Endodermal cell (in vitro differentiated cells): ENCODE measurements around the gene NNT. TPM values are rescaled to one million over a fixed set of nuclear protein-coding genes. Genes with fewer than 3 reads are reported as not detected.
"Not testable (repeated sequence)": the region's sequence is repeated elsewhere in the genome, so short reads cannot be mapped to it uniquely, and the experiment has no call there.

Experiments
- DNase-seq: peaks from one replicate; pipeline ENCODE4 v3.0.0-alpha.2; 2017
- H3K27ac ChIP-seq: 2 replicates; pipeline ENCODE4 v1.5.1; 2013; ENCODE audit warnings: mild to moderate bottlenecking, low read depth, low read length, moderate library complexity
- H3K27me3 ChIP-seq: 2 replicates; pipeline ENCODE4 v1.6.1; 2013; ENCODE audit warnings: mild to moderate bottlenecking, low read length, moderate library complexity; ENCODE audit not compliant: insufficient read depth, control insufficient read depth, poor library complexity, severe bottlenecking
- H3K36me3 ChIP-seq: 2 replicates; pipeline ENCODE4 v1.7.0; 2013; ENCODE audit warnings: mild to moderate bottlenecking, low read length, moderate library complexity; ENCODE audit not compliant: control insufficient read depth, insufficient read depth
- H3K4me1 ChIP-seq: one replicate; pipeline ENCODE4 v1.7.0; 2013; ENCODE audit warnings: low read length; ENCODE audit not compliant: control insufficient read depth, insufficient read depth
- H3K4me3 ChIP-seq: 2 replicates; pipeline ENCODE4 v1.5.1; 2013; ENCODE audit warnings: mild to moderate bottlenecking, low read length, moderate library complexity
- H3K9ac ChIP-seq: 2 replicates; pipeline ENCODE4 v1.6.1; 2013; ENCODE audit warnings: mild to moderate bottlenecking, low read length, moderate library complexity; ENCODE audit not compliant: poor library complexity, severe bottlenecking; ENCODE audit errors: extremely low read depth
- H3K9me3 ChIP-seq: 2 replicates; pipeline ENCODE4 v1.6.1; 2013; ENCODE audit warnings: mild to moderate bottlenecking, low read length, moderate library complexity; ENCODE audit not compliant: control insufficient read depth
- H3K27ac Mint-ChIP-seq: 2 replicates; pipeline ENCODE4 v1.8.0; 2020; ENCODE audit warnings: mixed read lengths
- H3K27me3 Mint-ChIP-seq: 2 replicates; pipeline ENCODE4 v1.8.0; 2021; ENCODE audit warnings: mild to moderate bottlenecking, mixed read lengths; ENCODE audit not compliant: insufficient read depth
- H3K36me3 Mint-ChIP-seq: 2 replicates; pipeline ENCODE4 v1.8.0; 2020; ENCODE audit warnings: low read depth, mixed read lengths
- H3K4me1 Mint-ChIP-seq: 2 replicates; pipeline ENCODE4 v1.8.0; 2020; ENCODE audit warnings: mixed read lengths
- H3K4me3 Mint-ChIP-seq: 2 replicates; pipeline ENCODE4 v1.8.0; 2020; ENCODE audit warnings: mild to moderate bottlenecking, moderate library complexity, mixed read lengths
- H3K9me3 Mint-ChIP-seq: 2 replicates; pipeline ENCODE4 v1.8.0; 2020; ENCODE audit warnings: mild to moderate bottlenecking, mixed read lengths
- CTCF ChIP-seq: fragments of 200-600 bp; sonication (generic); conservative IDR thresholded peaks from 2 replicates; pipeline ENCODE4 v1.5.0; 2021; ENCODE audit warnings: antibody characterized with exemption, mild to moderate bottlenecking
- WGBS, 2 experiments: methylation state at CpG; one replicate each; pipeline versions ENCODE4 v1.1.5 to v1.1.7; 2013; ENCODE audit warnings: missing lambda C conversion rate in 2 of 2, mixed read lengths in 1 of 2; ENCODE audit not compliant: insufficient coverage in 1 of 2, insufficient read length in 1 of 2; 5-methylcytosine and 5-hydroxymethylcytosine counted together
- total RNA-seq, 2 donors: library from RNA; stranded (reverse); fragmentation: NEBNext Ultra II Directional in 1 of 2; extraction: Animal tissue kit (Norgen Biotek cat#: 25700) in 1 of 2; gene quantifications; 2 replicates in 1 of 2; 3 replicates in 1 of 2; pipeline ENCODE4 v1.2.1, GENCODE V29; 2021

NNT gene
- total RNA-seq, 2 donors from 2014 or later: 27.5 to 27.9 TPM

- H3K9ac ChIP-seq: no peak overlapping the region
- H3K4me1 ChIP-seq: no peaks in the 10 kb centered on the region
- Mint-ChIP-seq H3K4me1 (peaks cover 9% of the 10 kb centered on the region), H3K27ac (no peak overlapping the region), H3K27me3 (no peaks in the 10 kb centered on the region), H3K36me3 (peaks cover 13% of the 10 kb centered on the region), H3K4me3 (no peak overlapping the region), H3K9me3 (no peaks in the 10 kb centered on the region)
- TF ChIP-seq CTCF: no peak
- 80 to 97% methylated on average over 2 to 5 of the region's 5 CpGs for WGBS, 2 experiments
- H3K9me3 ChIP-seq: no peaks in the 10 kb centered on the region
- no peak overlapping the region for H3K4me3 ChIP-seq
- DNase-seq: no peak
- H3K27ac ChIP-seq: no peak overlapping the region
- no peaks in the 10 kb centered on the region for H3K36me3 ChIP-seq
- no peaks in the 10 kb centered on the region for H3K27me3 ChIP-seq
Measured at GRCh38 chr5:43571237-43571636, 31.7 kb upstream of the NNT start.

GRCh38 chr5:43572357-43572756, 30.6 kb upstream of the NNT start:
- Histone ChIP-seq H3K27me3 (no peaks in the 10 kb centered on the region), H3K4me3 (no peak overlapping the region), H3K36me3 (no peaks in the 10 kb centered on the region), H3K9me3 (peaks cover 5% of the 10 kb centered on the region), H3K9ac (no peak overlapping the region), H3K4me1 (no peaks in the 10 kb centered on the region), H3K27ac (no peak overlapping the region)
- H3K9me3 Mint-ChIP-seq: peaks cover 5% of the 10 kb centered on the region
- no peak for DNase-seq
- H3K4me1 Mint-ChIP-seq: peaks cover 9% of the 10 kb centered on the region
- no peaks in the 10 kb centered on the region for H3K27me3 Mint-ChIP-seq
- no peak overlapping the region for H3K4me3 Mint-ChIP-seq
- WGBS, 2 experiments: 67 to 100% methylated on average over 1 to 2 of the region's 2 CpGs
- no peak overlapping the region for H3K27ac Mint-ChIP-seq
- H3K36me3 Mint-ChIP-seq: peaks cover 21% of the 10 kb centered on the region
- no peak for TF ChIP-seq CTCF

GRCh38 chr5:43573058-43573457, 29.9 kb upstream of the NNT start:
- no peak for TF ChIP-seq CTCF
- H3K4me1 ChIP-seq: no peaks in the 10 kb centered on the region
- H3K27ac ChIP-seq: no peak overlapping the region
- no peak overlapping the region for H3K27ac Mint-ChIP-seq
- H3K9me3 ChIP-seq: peaks cover 5% of the 10 kb centered on the region
- peaks cover 7% of the 10 kb centered on the region for H3K4me1 Mint-ChIP-seq
- H3K9me3 Mint-ChIP-seq: peaks cover 6% of the 10 kb centered on the region
- DNase-seq: no peak
- H3K27me3 ChIP-seq: no peaks in the 10 kb centered on the region
- H3K36me3 ChIP-seq: no peaks in the 10 kb centered on the region
- no peak overlapping the region for H3K9ac ChIP-seq
- H3K36me3 Mint-ChIP-seq: peaks cover 21% of the 10 kb centered on the region
- 82% methylated on average over 1 of the region's 1 CpG; no CpG with 5 or more reads in 1 of the 2 experiments for WGBS, 2 experiments
- H3K4me3 Mint-ChIP-seq: no peak overlapping the region
- H3K4me3 ChIP-seq: no peak overlapping the region
- no peaks in the 10 kb centered on the region for H3K27me3 Mint-ChIP-seq

GRCh38 chr5:43580402-43581210, 22.4 kb upstream of the NNT start:
- not testable (repeated sequence) for H3K27ac ChIP-seq, DNase-seq, H3K27ac Mint-ChIP-seq, H3K36me3 ChIP-seq, H3K9ac ChIP-seq, H3K4me1 ChIP-seq, H3K27me3 ChIP-seq, H3K4me3 Mint-ChIP-seq, H3K27me3 Mint-ChIP-seq, H3K4me1 Mint-ChIP-seq, H3K4me3 ChIP-seq
- peaks cover 15% of the 10 kb centered on the region for H3K36me3 Mint-ChIP-seq
- H3K9me3 ChIP-seq: peaks cover 18% of the 10 kb centered on the region
- H3K9me3 Mint-ChIP-seq: peaks cover 14% of the 10 kb centered on the region
- 88 to 100% methylated on average over 1 to 10 of the region's 10 CpGs for WGBS, 2 experiments
